OCI-LY1 (cell line): ENCODE results near the gene TWSG1.

Source experiments
- EZH2 ChIP-seq: fragments of 200-600 bp; sonication (generic), shearing (Covaris generic); IDR thresholded peaks from 2 replicates; pipeline ENCODE4 v1.8.0; 2017; ENCODE audit warnings: borderline replicate concordance, mixed run types, mild to moderate bottlenecking, antibody characterized with exemption, low read length, moderate library complexity, mixed read lengths
- TF ChIP-seq, protein P1 (sequence below): fragments of 200-600 bp; sonication (generic), shearing (Covaris generic); IDR thresholded peaks from 2 replicates; pipeline ENCODE4 v1.5.1; 2017; ENCODE audit warnings: mild to moderate bottlenecking, antibody characterized with exemption, low read length, moderate library complexity, mixed read lengths

GRCh38 chr18:9428862-9429661 is 94.5 kb downstream of the TWSG1 start:
- TF ChIP-seq, protein P1, sequence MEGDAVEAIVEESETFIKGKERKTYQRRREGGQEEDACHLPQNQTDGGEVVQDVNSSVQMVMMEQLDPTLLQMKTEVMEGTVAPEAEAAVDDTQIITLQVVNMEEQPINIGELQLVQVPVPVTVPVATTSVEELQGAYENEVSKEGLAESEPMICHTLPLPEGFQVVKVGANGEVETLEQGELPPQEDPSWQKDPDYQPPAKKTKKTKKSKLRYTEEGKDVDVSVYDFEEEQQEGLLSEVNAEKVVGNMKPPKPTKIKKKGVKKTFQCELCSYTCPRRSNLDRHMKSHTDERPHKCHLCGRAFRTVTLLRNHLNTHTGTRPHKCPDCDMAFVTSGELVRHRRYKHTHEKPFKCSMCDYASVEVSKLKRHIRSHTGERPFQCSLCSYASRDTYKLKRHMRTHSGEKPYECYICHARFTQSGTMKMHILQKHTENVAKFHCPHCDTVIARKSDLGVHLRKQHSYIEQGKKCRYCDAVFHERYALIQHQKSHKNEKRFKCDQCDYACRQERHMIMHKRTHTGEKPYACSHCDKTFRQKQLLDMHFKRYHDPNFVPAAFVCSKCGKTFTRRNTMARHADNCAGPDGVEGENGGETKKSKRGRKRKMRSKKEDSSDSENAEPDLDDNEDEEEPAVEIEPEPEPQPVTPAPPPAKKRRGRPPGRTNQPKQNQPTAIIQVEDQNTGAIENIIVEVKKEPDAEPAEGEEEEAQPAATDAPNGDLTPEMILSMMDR = no peak
- TF ChIP-seq EZH2 = no peak
